ENCODE results near the gene RGS10.

Gene RGS10

GRCh38 chr10:119520283-119520682, 22.2 kb downstream of the RGS10 start:
- in situ Hi-C loops (cut with MboI; ENCODE audit: low sequenced_read_pairs): no loop called here

DNA sequence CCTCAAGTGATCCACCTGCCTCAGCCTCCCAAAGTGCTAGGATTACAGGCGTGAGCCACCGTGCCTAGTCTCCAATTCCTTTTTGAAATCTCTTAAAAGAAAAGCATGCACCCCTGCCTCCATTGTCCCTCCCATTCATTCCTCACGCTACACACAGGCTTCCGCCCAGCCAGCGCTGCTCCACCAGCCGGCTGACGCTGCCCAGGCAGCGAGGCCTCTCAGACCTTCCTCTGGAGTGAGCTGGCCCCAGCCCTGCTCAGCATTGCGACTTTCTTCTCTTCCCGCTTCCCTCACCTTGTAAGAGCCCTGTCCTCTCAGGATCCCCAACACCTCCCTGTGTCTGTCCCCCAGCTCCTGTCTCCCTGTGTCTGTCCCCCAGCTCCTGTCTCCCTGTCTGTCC, 23.6 kb downstream of the RGS10 start:
- in situ Hi-C loops (cut with MboI; ENCODE audit: low sequenced_read_pairs): no loop called here

DNA sequence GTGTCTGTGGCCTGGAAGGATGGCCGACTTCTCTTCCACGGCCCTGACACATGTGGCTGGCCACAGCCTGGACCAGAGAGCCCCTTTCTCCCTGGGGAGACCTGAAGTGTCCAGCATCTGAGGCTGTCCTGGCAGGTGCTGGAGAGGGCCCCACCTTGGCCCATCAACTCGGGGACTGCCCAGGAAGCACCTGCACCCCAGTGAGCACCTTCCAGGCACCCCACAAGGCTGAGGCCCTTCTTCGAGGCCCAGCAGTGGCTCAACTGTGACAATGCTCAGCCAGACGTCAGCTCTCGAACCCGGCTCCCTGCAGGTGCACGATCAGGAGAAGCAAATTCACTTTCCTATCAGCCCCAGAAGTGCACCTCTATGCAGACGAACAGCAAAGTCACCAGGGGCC, 24.3 kb downstream of the RGS10 start:
- in situ Hi-C loops (cut with MboI; ENCODE audit: low sequenced_read_pairs): no loop called here

DNA sequence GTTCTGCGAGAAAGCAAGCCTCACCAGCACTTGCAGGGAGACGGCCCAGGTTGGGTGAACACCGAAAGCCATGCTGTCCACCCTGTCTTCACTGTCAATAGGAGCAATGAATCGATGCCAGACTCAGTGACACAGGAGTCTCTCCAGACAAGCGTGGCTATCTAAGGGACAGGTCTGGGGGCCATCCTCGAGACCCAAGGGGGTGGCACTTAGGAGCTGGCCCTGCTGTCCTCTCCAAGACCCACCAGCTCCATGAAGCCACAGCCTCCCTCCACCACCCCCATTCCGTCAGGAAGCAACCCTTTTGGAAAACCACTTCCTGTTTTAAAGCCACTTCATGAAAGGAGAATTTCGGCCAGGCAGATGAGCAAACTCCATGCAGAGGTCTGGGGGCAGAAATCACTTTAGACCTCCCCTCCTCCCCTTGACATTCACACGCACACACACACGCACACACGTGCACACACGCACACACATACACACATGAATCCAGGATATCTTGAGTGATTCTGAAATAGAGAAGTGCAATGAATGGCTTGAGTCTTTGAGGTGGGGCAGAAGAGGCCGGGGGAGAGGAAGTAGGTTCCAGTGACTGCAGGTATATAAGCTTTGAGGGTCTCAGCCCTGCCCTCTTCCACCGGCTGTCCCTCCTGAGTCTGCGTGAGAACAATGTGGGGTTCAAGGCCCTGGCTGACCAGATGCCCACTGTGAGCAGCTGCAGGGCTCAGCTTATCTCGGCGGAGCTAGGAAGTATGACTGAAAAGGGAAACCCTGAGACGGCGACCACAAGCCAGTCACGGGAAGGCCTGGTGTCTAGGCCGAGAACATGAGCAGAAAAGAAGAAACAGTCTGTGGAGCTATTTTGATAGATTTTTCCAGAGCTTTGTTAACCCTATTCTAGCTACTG, 25.0 kb downstream of the RGS10 start:
- in situ Hi-C loops (cut with MboI; ENCODE audit: low sequenced_read_pairs): no loop called here

- in situ Hi-C loops (cut with MboI; ENCODE audit: low sequenced_read_pairs): no loop called here
These were observed 25.9 kb downstream of the RGS10 start for GRCh38 chr10:119516381-119517234.

DNA sequence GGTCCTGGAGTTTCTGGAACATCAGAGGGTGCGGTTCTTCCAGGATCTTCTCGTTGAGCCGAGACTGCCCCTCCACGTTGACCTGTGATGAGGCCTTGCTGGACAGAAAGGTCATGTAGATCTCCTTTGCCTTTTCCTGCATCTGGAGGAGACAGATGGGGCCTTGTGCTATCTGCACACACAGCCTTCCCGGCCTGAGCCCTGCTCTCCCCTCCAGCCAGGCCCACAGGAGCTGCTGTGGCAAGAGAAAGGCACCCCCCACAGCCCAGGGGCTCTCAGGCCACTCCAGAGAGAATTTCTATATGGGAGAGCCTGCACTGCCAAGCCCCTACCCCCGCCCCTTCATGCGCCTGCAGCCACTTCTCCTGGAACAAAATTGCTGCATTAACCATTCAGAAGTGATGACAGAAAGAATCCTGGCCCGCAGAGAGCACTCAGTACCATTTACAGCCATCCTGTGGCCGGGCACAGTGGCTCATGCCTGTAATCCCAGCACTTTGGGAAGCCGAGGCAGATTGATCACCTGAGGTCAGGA, 26.9 kb downstream of the RGS10 start:
- in situ Hi-C loops (cut with MboI; ENCODE audit: low sequenced_read_pairs): no loop called here

- in situ Hi-C loops (cut with MboI; ENCODE audit: low sequenced_read_pairs): no loop called here
These were observed 27.7 kb downstream of the RGS10 start for GRCh38 chr10:119514819-119515218.

DNA sequence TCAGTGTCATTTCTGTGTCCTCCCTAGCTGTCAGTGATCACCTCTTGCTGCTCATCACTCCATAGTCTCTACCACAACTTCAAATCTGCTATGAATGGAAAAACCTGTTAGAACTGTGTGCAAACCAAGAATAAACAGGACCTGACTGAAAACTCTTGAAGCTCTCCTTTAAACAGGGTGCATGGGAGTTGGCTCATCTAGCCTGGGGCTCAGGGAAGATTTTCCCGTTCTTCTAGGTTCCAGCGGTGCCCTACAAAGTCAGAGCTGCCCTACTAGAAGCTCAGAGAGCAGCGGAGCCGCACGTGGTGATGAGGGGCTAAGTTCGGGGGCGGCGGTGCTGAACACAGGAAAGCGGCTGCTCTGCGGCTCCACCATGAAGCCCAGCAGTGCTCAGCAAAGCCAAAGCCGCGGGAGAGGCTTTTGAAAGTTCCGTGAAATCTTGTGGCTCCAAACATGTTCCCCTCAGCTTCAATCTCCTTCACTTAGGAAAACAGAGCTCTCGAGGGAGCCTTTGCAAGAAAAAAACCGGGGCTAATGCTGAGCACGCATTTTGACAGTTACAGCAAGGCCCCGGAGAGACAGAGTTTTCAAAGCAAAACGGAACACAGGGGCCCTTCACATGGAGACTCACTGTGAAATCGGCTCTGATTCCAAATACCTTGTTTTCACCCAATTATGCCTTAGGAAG, 30.5 kb downstream of the RGS10 start:
- in situ Hi-C loops (cut with MboI; ENCODE audit: low sequenced_read_pairs): no loop called here

- in situ Hi-C loops (cut with MboI; ENCODE audit: low sequenced_read_pairs): no loop called here
These were observed 32.5 kb downstream of the RGS10 start for GRCh38 chr10:119509909-119510451.

DNA sequence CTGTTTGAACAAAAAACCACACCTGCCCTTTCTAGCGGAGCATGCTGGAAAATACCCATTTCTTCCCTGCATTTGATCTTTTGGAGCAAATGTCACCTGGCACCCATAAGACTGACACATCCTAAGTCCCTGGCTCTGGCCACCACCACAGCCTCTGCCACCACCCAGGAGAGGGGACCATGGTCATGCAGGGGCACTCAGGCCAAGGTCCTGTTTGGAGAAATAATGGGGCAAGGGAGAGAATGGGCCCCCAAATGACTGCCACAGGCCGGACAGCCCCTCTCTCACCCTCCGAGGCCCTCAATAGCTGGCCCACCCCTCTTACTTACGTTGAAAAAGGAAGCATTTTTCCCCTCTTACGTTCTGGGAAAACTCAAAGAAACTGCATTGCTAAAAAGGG, 35.4 kb downstream of the RGS10 start:
- in situ Hi-C loops (cut with MboI; ENCODE audit: low sequenced_read_pairs): no loop called here

DNA sequence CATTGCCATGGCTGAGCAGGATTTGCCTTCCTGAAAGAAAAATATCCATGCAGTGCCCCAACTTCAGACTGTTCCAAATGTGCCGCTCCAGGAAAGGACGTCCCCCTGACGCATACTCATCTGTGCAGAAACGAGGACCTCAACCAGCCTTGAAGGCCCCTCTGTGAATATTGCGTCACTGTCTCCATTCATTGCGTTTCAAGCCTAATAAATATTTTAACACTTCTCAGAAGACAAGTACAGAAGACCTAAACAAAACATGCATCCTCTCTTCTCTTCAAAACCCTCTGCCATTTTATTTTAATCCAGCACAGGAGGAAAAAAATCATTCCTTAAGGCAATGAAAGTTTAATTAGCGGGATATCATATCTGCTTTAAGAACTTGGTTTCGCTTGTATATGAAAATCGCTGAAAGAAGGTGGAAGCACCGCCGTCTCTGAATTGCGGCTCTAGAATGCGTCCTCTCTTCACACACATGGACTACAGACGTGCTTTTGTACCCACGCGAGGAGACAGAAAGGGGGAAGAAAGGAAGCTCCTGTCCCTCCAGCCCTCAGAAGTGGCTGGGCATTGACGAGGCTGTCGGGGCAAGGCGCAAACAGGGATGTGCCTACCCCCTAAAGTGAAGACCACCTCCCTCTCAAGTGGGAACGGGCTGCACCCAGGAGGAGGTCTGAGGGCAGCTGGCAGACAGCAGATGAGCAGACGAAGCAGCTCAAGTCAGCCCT, 36.8 kb downstream of the RGS10 start:
- in situ Hi-C loops (cut with MboI; ENCODE audit: low sequenced_read_pairs): no loop called here

- in situ Hi-C loops (cut with MboI; ENCODE audit: low sequenced_read_pairs): no loop called here
These were observed 37.4 kb downstream of the RGS10 start for GRCh38 chr10:119505131-119505551.

DNA sequence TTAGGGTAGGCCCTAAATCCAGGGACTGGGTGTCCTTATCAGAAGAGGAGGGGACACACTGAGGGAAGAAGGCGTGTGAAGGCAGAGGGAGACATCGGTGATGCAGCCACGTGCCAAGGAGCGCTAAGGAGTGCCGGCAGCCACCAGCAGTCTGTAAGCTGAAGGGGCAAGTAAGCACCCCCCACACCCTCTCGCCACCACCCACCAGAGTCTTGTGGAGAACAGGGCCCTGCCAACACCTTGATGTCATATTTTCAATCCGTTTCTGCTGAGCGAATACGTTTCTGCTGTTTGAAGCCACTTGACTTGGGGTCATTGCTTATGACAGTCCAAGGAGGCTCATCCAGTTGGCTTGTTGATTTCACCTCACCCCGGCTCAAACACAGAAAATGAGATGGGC, 37.9 kb downstream of the RGS10 start:
- in situ Hi-C loops (cut with MboI; ENCODE audit: low sequenced_read_pairs): no loop called here

- in situ Hi-C loops (cut with MboI; ENCODE audit: low sequenced_read_pairs): no loop called here
These were observed 38.7 kb downstream of the RGS10 start for GRCh38 chr10:119503821-119504220.

DNA sequence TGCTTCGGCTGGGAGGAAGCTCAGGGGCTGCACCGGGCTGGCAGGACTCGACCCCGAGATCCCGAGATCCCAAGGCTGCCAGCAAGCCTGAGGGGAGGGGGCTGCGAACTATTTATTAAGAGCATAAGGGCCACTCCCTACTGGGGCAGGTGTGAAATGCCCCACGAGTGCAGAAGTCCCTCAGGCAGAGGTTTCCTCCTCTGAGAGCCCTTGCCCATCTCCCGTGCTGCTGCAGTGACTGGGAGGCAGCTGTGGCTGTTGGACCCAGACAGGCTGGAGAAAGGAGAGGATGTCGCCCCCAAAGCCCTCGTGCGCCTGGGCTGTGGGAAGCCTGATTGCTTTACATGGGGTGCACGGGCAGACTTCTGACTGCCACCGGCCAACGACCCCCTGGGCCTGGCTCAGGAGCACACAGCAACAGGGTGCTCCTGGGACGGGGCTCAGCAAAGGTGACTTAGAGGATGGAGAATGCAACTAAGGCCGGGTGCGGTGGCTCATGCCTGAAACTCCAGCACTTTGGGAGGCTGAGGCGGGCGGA, 39.8 kb downstream of the RGS10 start:
- in situ Hi-C loops (cut with MboI; ENCODE audit: low sequenced_read_pairs): no loop called here

GRCh38 chr10:119502209-119502608, 40.3 kb downstream of the RGS10 start:
- in situ Hi-C loops (cut with MboI; ENCODE audit: low sequenced_read_pairs): no loop called here

GRCh38 chr10:119501690-119502089, 40.8 kb downstream of the RGS10 start:
- in situ Hi-C loops (cut with MboI; ENCODE audit: low sequenced_read_pairs): no loop called here

- in situ Hi-C loops (cut with MboI; ENCODE audit: low sequenced_read_pairs): no loop called here
These were observed 41.7 kb downstream of the RGS10 start for GRCh38 chr10:119500821-119501220.

DNA sequence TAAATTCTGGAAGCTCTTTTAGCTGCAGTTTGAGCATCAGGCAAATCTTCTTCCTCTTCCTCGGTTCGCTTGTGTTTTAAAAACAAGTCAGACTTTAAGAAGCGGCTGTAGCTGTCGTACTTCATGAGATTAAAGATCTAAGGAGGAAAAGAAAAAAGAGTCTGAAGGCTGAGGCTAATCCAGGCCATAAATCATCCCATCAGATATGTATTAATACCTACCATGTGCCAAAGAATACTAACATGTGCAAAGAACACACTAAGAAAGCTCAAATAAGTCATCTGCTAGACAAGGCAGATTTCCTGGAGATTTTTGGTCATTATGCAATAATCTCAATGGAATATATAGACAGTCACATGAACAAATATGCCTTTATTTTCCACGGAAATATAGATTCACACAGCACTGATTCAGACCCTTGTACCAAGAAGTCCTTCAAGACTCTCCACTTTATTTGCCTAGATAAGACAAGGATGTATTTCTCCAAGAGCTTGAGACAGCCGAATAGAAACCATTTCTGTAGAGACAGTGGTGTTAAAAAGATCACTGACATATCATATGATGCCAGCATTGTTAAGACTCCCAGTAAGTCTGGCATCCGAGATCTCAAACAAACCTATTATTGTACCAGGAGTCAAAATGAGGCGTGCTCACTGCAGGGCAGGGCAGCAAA, 42.3 kb downstream of the RGS10 start:
- in situ Hi-C loops (cut with MboI; ENCODE audit: low sequenced_read_pairs): no loop called here

Data from HL-60/S4 treated with phorbol 12-myristate 13-acetate at 8.2 ng/mL for 4 days and 3 days (cell line).